WTC11 (cell line): ENCODE measurements around the gene SYN1. TPM values are rescaled to one million over a fixed set of nuclear protein-coding genes. Genes with fewer than 3 reads are reported as not detected.

Experiments used
- ATAC-seq: fragments of 200-7000 bp; cut with Tn5 transposase; 2 replicates; pipeline ENCODE4 v1.10.0; 2021; ENCODE audit warnings: mild to moderate bottlenecking, moderate library complexity
- CTCF ChIA-PET: fragments of 300-600 bp; sonication (Branson Sonifier 250); formaldehyde crosslinking; loops from one replicate; lab custom pipeline; 2021; ENCODE audit warnings: antibody characterized with exemption; lab: Charles Lee
- POLR2A ChIA-PET: fragments of 350-600 bp; sonication (Branson Sonifier 250); formaldehyde crosslinking; loops from one replicate; lab custom pipeline; 2021; ENCODE audit warnings: antibody characterized with exemption; lab: Charles Lee
- DNase-seq: peaks from one replicate; pipeline ENCODE4 v3.0.0; 2021; ENCODE audit warnings: low spot score
- H3K27ac Mint-ChIP-seq: 2 replicates; pipeline ENCODE4 v1.8.0; 2021; ENCODE audit warnings: mixed read lengths
- H3K27me3 Mint-ChIP-seq: 2 replicates; pipeline ENCODE4 v1.8.0; 2021; ENCODE audit warnings: low read depth, mild to moderate bottlenecking, moderate library complexity, mixed read lengths
- H3K36me3 Mint-ChIP-seq: 2 replicates; pipeline ENCODE4 v1.8.0; 2021; ENCODE audit warnings: mixed read lengths
- H3K4me1 Mint-ChIP-seq: 2 replicates; pipeline ENCODE4 v1.8.0; 2022; ENCODE audit warnings: mixed read lengths
- H3K4me3 Mint-ChIP-seq: 2 replicates; pipeline ENCODE4 v1.8.0; 2021; ENCODE audit warnings: mild to moderate bottlenecking, moderate library complexity, mixed read lengths
- H3K9me3 Mint-ChIP-seq: 2 replicates; pipeline ENCODE4 v1.8.0; 2021; ENCODE audit warnings: mixed read lengths
- ATF6 ChIP-seq: sonication (generic); formaldehyde crosslinking; IDR thresholded peaks from 2 replicates; pipeline ENCODE4 v1.8.1; 2023; ENCODE audit warnings: mild to moderate bottlenecking, missing genetic modification reagents
- E2F5 ChIP-seq: sonication (generic); formaldehyde crosslinking; IDR thresholded peaks from 2 replicates; pipeline ENCODE4 v1.8.1; 2022; ENCODE audit warnings: mild to moderate bottlenecking, moderate library complexity, missing genetic modification reagents
- ESRRA ChIP-seq: sonication (generic); formaldehyde crosslinking; IDR thresholded peaks from 2 replicates; pipeline ENCODE4 v1.8.1; 2022; ENCODE audit warnings: mild to moderate bottlenecking, missing genetic modification reagents, borderline replicate concordance
- FOXP4 ChIP-seq: sonication (generic); formaldehyde crosslinking; IDR thresholded peaks from 2 replicates; pipeline ENCODE4 v1.8.0; 2022; ENCODE audit warnings: mild to moderate bottlenecking, missing genetic modification reagents
- HMGA2 ChIP-seq: fragments of 250-450 bp; sonication (Bioruptor Pico); IDR thresholded peaks from 2 replicates; pipeline ENCODE4 v1.4.0; 2021; ENCODE audit warnings: mild to moderate bottlenecking, moderate library complexity
- TEAD1 ChIP-seq: sonication (generic); formaldehyde crosslinking; IDR thresholded peaks from 2 replicates; pipeline ENCODE4 v1.8.0; 2022; ENCODE audit warnings: mild to moderate bottlenecking, missing genetic modification reagents
- TP53 ChIP-seq: sonication (generic); formaldehyde crosslinking; IDR thresholded peaks from 2 replicates; pipeline ENCODE4 v1.8.1; 2023; ENCODE audit warnings: mild to moderate bottlenecking, missing genetic modification reagents
- USF1 ChIP-seq: sonication (generic); formaldehyde crosslinking; IDR thresholded peaks from 2 replicates; pipeline ENCODE4 v1.8.0; 2022; ENCODE audit warnings: mild to moderate bottlenecking, missing genetic modification reagents
- USF2 ChIP-seq: sonication (generic); formaldehyde crosslinking; IDR thresholded peaks from 2 replicates; pipeline ENCODE4 v1.8.1; 2023; ENCODE audit warnings: mild to moderate bottlenecking, missing genetic modification reagents, moderate library complexity
- ZNF281 ChIP-seq: sonication (generic); formaldehyde crosslinking; IDR thresholded peaks from 2 replicates; pipeline ENCODE4 v1.8.0; 2023; ENCODE audit warnings: mild to moderate bottlenecking, missing genetic modification reagents
- ZNF416 ChIP-seq: fragments of 250-450 bp; sonication (Bioruptor Pico); IDR thresholded peaks from 2 replicates; pipeline ENCODE4 v1.9.0; 2021; ENCODE audit warnings: mild to moderate bottlenecking, inconsistent platforms
- ZNF423 ChIP-seq: fragments of 250-450 bp; sonication (Bioruptor Pico); IDR thresholded peaks from 2 replicates; pipeline ENCODE4 v2.1.2; 2022; ENCODE audit warnings: mild to moderate bottlenecking, moderate library complexity
- ZSCAN18 ChIP-seq: fragments of 250-450 bp; sonication (Bioruptor Pico); IDR thresholded peaks from 2 replicates; pipeline ENCODE4 v2.1.2; 2022; ENCODE audit warnings: mild to moderate bottlenecking, moderate library complexity
- total RNA-seq: library from RNA; stranded (reverse); gene quantifications from 3 replicates; pipeline ENCODE4 v1.2.3, GENCODE V29; 2021

Gene SYN1
- total RNA-seq, 1 experiment from 2014 or later = 7.1 TPM

GRCh38 chrX:47571215-47571614, 48.4 kb downstream of the SYN1 start (continued):
- TF ChIP-seq ZNF281 (CRISPR knock-in tag) = no peak
- no peak for TF ChIP-seq USF2 (CRISPR knock-in tag)
- no peak for TF ChIP-seq ZSCAN18 (CRISPR knock-in tag)
- no peak for TF ChIP-seq TEAD1

- H3K36me3 Mint-ChIP-seq = peaks cover 38% of the 10 kb centered on the region
- ChIA-PET CTCF (no interaction called here), POLR2A (no interaction called here)
- H3K27me3 Mint-ChIP-seq = no peaks in the 10 kb centered on the region
- H3K27ac Mint-ChIP-seq = no peak overlapping the region
- peaks cover 20% of the 10 kb centered on the region for H3K4me1 Mint-ChIP-seq
- TF ChIP-seq E2F5 (CRISPR knock-in tag) = no peak
- no peak for TF ChIP-seq USF2 (CRISPR knock-in tag)
- TF ChIP-seq FOXP4 (CRISPR knock-in tag) = no peak
- TF ChIP-seq ZNF423 (CRISPR knock-in tag) = no peak
- TF ChIP-seq HMGA2 (CRISPR knock-in tag) = no peak
- TF ChIP-seq ESRRA (CRISPR knock-in tag) = no peak
- TF ChIP-seq ATF6 (CRISPR knock-in tag) = no peak
- no peak for TF ChIP-seq TP53 (CRISPR knock-in tag)
- no peak for TF ChIP-seq ZNF416 (CRISPR knock-in tag)
- no peak for TF ChIP-seq USF1 (CRISPR knock-in tag)
- DNase-seq = no peak
- no peak for ATAC-seq
- no peaks in the 10 kb centered on the region for H3K9me3 Mint-ChIP-seq
- H3K4me3 Mint-ChIP-seq = no peak overlapping the region
Observed at GRCh38 chrX:47570794-47571193, 48.9 kb downstream of the SYN1 start.
